ENCODE measurements around the gene SNTA1.

The SNTA1 gene

DNA sequence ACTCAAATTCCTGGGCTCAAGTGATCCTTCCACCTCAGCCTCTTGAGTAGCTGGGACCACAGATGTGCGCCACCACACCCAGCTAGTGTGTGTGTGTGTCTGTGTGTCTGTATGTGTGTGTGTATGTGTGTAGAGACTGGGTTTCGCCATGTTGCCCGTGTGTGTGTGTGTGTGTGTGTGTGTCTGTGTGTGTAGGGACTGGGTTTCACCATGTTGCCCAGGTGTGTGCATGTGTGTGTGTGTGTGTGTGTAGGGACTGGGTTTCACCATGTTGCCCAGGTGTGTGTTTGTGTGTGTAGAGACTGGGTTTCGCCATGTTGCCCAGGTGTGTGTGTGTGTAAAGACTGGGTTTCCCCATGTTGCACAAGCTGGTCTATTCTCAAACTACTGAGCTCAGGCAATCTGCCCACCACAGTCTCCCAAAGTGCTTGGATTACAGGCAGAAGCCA lies 70.5 kb downstream of the SNTA1 start:
- H3K4me3 ChIP-seq (replicated peaks; ENCODE audit: insufficient read depth, low read length): no peak overlapping the region
- DNase-seq (ENCODE audit: low read depth in 1 of 2, low spot score in 1 of 2): no peak
- TF ChIP-seq GABPA (IDR thresholded peaks at IDR 0.05; ENCODE audit: low read depth): no peak
- TF ChIP-seq, protein P1, sequence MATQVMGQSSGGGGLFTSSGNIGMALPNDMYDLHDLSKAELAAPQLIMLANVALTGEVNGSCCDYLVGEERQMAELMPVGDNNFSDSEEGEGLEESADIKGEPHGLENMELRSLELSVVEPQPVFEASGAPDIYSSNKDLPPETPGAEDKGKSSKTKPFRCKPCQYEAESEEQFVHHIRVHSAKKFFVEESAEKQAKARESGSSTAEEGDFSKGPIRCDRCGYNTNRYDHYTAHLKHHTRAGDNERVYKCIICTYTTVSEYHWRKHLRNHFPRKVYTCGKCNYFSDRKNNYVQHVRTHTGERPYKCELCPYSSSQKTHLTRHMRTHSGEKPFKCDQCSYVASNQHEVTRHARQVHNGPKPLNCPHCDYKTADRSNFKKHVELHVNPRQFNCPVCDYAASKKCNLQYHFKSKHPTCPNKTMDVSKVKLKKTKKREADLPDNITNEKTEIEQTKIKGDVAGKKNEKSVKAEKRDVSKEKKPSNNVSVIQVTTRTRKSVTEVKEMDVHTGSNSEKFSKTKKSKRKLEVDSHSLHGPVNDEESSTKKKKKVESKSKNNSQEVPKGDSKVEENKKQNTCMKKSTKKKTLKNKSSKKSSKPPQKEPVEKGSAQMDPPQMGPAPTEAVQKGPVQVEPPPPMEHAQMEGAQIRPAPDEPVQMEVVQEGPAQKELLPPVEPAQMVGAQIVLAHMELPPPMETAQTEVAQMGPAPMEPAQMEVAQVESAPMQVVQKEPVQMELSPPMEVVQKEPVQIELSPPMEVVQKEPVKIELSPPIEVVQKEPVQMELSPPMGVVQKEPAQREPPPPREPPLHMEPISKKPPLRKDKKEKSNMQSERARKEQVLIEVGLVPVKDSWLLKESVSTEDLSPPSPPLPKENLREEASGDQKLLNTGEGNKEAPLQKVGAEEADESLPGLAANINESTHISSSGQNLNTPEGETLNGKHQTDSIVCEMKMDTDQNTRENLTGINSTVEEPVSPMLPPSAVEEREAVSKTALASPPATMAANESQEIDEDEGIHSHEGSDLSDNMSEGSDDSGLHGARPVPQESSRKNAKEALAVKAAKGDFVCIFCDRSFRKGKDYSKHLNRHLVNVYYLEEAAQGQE (IDR thresholded peaks at IDR 0.05; ENCODE audit: insufficient replicate concordance, low read depth): no peak
- no peak for TF ChIP-seq CTCF (IDR thresholded peaks at IDR 0.05; ENCODE audit: insufficient read depth, low read length)
- TF ChIP-seq POLR2AphosphoS5 (IDR thresholded peaks at IDR 0.05; ENCODE audit: low read depth): no peak
- no peak for TF ChIP-seq SPI1 (IDR thresholded peaks at IDR 0.05; ENCODE audit: borderline replicate concordance, low read depth)
- no peak overlapping the region for H3K27ac ChIP-seq (replicated peaks)
- no peaks in the 10 kb centered on the region for H3K27me3 ChIP-seq (ENCODE audit: insufficient read depth, poor library complexity, severe bottlenecking)

DNA sequence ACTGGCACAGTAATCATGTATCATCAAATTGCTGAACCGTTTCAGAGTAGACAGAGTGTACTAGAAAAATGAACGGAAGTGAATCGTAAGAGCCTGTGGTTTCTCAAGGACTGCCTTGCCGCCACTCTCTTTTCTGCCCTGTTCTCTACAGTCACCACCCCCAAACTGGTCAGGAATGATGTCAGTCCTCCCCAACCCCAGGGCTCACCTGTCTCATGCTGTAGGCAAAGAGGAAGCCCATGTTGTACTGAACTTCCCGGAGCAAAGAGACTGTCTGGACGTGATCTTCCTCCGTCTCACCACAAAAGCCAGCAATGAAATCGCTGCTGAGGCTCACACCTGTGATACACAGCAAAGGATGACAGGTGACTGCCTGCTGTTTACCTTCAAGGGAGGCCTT lies 73.3 kb downstream of the SNTA1 start:
- no peak for TF ChIP-seq CTCF (IDR thresholded peaks at IDR 0.05; ENCODE audit: insufficient read depth, low read length)
- no peak overlapping the region for H3K27ac ChIP-seq (replicated peaks)
- H3K4me3 ChIP-seq (replicated peaks; ENCODE audit: insufficient read depth, low read length): no peak overlapping the region
- DNase-seq (ENCODE audit: low read depth in 1 of 2, low spot score in 1 of 2): no peak
- H3K27me3 ChIP-seq (ENCODE audit: insufficient read depth, poor library complexity, severe bottlenecking): no peaks in the 10 kb centered on the region

DNA sequence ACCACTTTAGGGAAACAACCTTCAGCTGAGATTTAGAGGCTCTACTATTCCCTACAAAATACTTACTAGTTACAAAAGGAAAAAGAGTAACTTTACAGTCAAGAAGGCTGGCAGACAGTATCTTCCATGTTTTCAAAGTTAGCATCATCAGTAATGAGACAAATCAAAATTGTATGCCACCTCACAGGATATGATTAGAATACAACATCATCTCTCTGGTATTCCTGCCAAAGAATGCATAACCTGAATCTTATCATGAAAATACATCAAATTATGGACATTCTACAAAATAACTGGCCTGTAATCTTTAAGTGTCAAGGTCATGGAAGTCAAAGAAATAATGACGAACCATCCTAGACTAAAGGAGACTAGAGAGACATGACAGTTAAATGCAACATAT lies 80.7 kb downstream of the SNTA1 start:
- TF ChIP-seq GABPA (IDR thresholded peaks at IDR 0.05; ENCODE audit: low read depth) (no peak), POLR2AphosphoS5 (IDR thresholded peaks at IDR 0.05; ENCODE audit: low read depth) (no peak)
- no peak overlapping the region for H3K4me3 ChIP-seq (replicated peaks; ENCODE audit: insufficient read depth, low read length)
- H3K27ac ChIP-seq (replicated peaks): no peak overlapping the region
- H3K27me3 ChIP-seq (ENCODE audit: insufficient read depth, poor library complexity, severe bottlenecking): no peaks in the 10 kb centered on the region
- no peak for DNase-seq (ENCODE audit: low read depth in 1 of 2, low spot score in 1 of 2)

- H3K27ac ChIP-seq (replicated peaks): no peak overlapping the region
- DNase-seq (ENCODE audit: low read depth in 1 of 2, low spot score in 1 of 2): no peak
- H3K4me3 ChIP-seq (replicated peaks; ENCODE audit: insufficient read depth, low read length): no peak overlapping the region
- TF ChIP-seq, protein P1 (IDR thresholded peaks at IDR 0.05; ENCODE audit: insufficient replicate concordance, low read depth): no peak
- TF ChIP-seq GABPA (IDR thresholded peaks at IDR 0.05; ENCODE audit: low read depth) (no peak), CTCF (IDR thresholded peaks at IDR 0.05; ENCODE audit: insufficient read depth, low read length) (no peak), SPI1 (IDR thresholded peaks at IDR 0.05; ENCODE audit: borderline replicate concordance, low read depth) (no peak), POLR2AphosphoS5 (IDR thresholded peaks at IDR 0.05; ENCODE audit: low read depth) (no peak)
- no peaks in the 10 kb centered on the region for H3K27me3 ChIP-seq (ENCODE audit: insufficient read depth, poor library complexity, severe bottlenecking)
Measured at GRCh38 chr20:33359399-33360261, 83.9 kb downstream of the SNTA1 start.

Measured in HL-60 (cell line).